ENCODE measurements around the gene PPP1R2.

GRCh38 chr3:195554458-195554857 is 11.3 kb upstream of the PPP1R2 start:
- no peak for TF ChIP-seq EZH2 (IDR thresholded peaks at IDR 0.05)
- TF ChIP-seq POLR2AphosphoS5 (IDR thresholded peaks at IDR 0.05; ENCODE audit: borderline replicate concordance, low read depth, low read length): no peak
